ENCODE data around the gene MARCHF10. TPM values are rescaled to one million over a fixed set of nuclear protein-coding genes. Genes with fewer than 3 reads are reported as not detected.

MARCHF10 gene
- total RNA-seq, 2 donors from 2014 or later, result not detected

GRCh38 chr17:62680541-62681052 is 127.5 kb downstream of the MARCHF10 start:
- no peaks in the 10 kb centered on the region for H3K4me1 ChIP-seq
- no peak overlapping the region for H3K4me3 ChIP-seq
- H3K27ac ChIP-seq, result no peak overlapping the region
- no peaks in the 10 kb centered on the region for H3K9me3 ChIP-seq
- TF ChIP-seq CTCF (IDR thresholded peaks at IDR 0.05), result no peak
- no peaks in the 10 kb centered on the region for H3K27me3 ChIP-seq
- no peak for DNase-seq (ENCODE audit: low spot score)
- H3K36me3 ChIP-seq, result peaks cover 6% of the 10 kb centered on the region

- no peak overlapping the region for H3K4me3 ChIP-seq
- no peak for TF ChIP-seq CTCF (IDR thresholded peaks at IDR 0.05)
- H3K27me3 ChIP-seq, result no peaks in the 10 kb centered on the region
- H3K4me1 ChIP-seq, result no peaks in the 10 kb centered on the region
- H3K9me3 ChIP-seq, result no peaks in the 10 kb centered on the region
- DNase-seq (ENCODE audit: low spot score), result no peak
- peaks cover 6% of the 10 kb centered on the region for H3K36me3 ChIP-seq
- H3K27ac ChIP-seq, result no peak overlapping the region
These were observed 128.2 kb downstream of the MARCHF10 start for GRCh38 chr17:62679866-62680377.

GRCh38 chr17:62678214-62678919 is 129.7 kb downstream of the MARCHF10 start:
- H3K27me3 ChIP-seq, result no peaks in the 10 kb centered on the region
- no peak for TF ChIP-seq CTCF (IDR thresholded peaks at IDR 0.05)
- no peaks in the 10 kb centered on the region for H3K9me3 ChIP-seq
- H3K4me1 ChIP-seq, result no peaks in the 10 kb centered on the region
- H3K36me3 ChIP-seq, result peaks cover 6% of the 10 kb centered on the region
- no peak overlapping the region for H3K4me3 ChIP-seq
- H3K27ac ChIP-seq, result no peak overlapping the region
- no peak for DNase-seq (ENCODE audit: low spot score)

- H3K4me3 ChIP-seq, result no peak overlapping the region
- no peak for DNase-seq (ENCODE audit: low spot score)
- no peak for TF ChIP-seq CTCF (IDR thresholded peaks at IDR 0.05)
These were observed 131.0 kb downstream of the MARCHF10 start for GRCh38 chr17:62676952-62677596.

GRCh38 chr17:62676231-62676943 is 131.7 kb downstream of the MARCHF10 start:
- no peak for DNase-seq (ENCODE audit: low spot score)
- TF ChIP-seq CTCF (IDR thresholded peaks at IDR 0.05), result no peak
- Histone ChIP-seq H3K27me3 (no peaks in the 10 kb centered on the region), H3K4me3 (no peak overlapping the region), H3K36me3 (peaks cover 2% of the 10 kb centered on the region), H3K4me1 (no peaks in the 10 kb centered on the region), H3K9me3 (no peaks in the 10 kb centered on the region), H3K27ac (no peak overlapping the region)

More at GRCh38 chr17:62676952-62677596, 131.0 kb downstream of the MARCHF10 start:
- no peaks in the 10 kb centered on the region for H3K4me1 ChIP-seq
- H3K9me3 ChIP-seq, result no peaks in the 10 kb centered on the region
- H3K36me3 ChIP-seq, result peaks cover 6% of the 10 kb centered on the region
- no peaks in the 10 kb centered on the region for H3K27me3 ChIP-seq
- no peak overlapping the region for H3K27ac ChIP-seq

Data from right atrium auricular region (tissue), 2 donors.